ENCODE results near the gene AP5Z1.

AP5Z1 gene

GRCh38 chr7:4730971-4731370 is 44.5 kb upstream of the AP5Z1 start:
- H3K4me1 ChIP-seq (ENCODE audit: insufficient read depth, low read length), result peaks cover 38% of the 10 kb centered on the region
- H3K9me3 ChIP-seq (ENCODE audit: insufficient read depth, low read length, severe bottlenecking), result no peaks in the 10 kb centered on the region
- H2AFZ ChIP-seq (ENCODE audit: low read depth, low read length), result no peak overlapping the region
- peaks cover 95% of the 10 kb centered on the region for H3K79me2 ChIP-seq (ENCODE audit: insufficient read depth, low read length)
- ATAC-seq (ENCODE audit: insufficient read depth, low read depth), result no peak
- peak; percentile 18 for DNase-seq
- peaks cover 32% of the 10 kb centered on the region for H3K36me3 ChIP-seq (ENCODE audit: insufficient read depth, low read length)
- H3K4me3 ChIP-seq (ENCODE audit: low read depth in 1 of 2, low read length in 2 of 2), result no peak overlapping the region
- TF ChIP-seq EZH2 (IDR thresholded peaks at IDR 0.05; ENCODE audit: borderline replicate concordance, low read depth, low read length, severe bottlenecking), result no peak
- no peak for TF ChIP-seq CTCF (IDR thresholded peaks at IDR 0.05; ENCODE audit: borderline replicate concordance, extremely low read depth, low read length, poor library complexity, severe bottlenecking)
- H3K9ac ChIP-seq (ENCODE audit: low read depth, low read length), result no peak overlapping the region
- peaks cover 81% of the 10 kb centered on the region for H4K20me1 ChIP-seq (ENCODE audit: insufficient read depth, low read length)
- H3K27me3 ChIP-seq (ENCODE audit: insufficient read depth, low read length, poor library complexity), result no peaks in the 10 kb centered on the region
- no peak overlapping the region; the same call in 1 of the 2 replicates for H3K27ac ChIP-seq (ENCODE audit: low read length)
- no peak overlapping the region for H3K4me2 ChIP-seq (ENCODE audit: insufficient read depth, low read length)

DNA sequence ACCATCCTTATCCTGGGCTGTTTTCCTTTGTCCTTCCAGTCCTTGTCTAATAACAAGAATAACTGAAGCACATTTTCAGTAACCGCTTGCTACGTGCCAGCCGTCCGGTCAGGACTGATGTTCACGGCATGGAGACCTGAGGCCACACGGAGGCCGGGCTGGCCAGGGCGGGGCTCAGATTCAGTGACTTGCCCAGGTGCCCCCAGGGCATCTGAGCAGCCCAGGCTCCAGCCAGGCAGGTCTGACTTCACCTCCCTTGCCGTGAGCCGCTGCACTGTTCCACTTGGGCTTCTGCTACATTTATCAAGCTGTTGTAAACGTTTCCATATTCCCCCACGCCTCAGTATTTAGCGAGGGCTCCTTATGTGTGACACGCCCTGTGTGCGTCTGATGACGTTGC is 43.6 kb upstream of the AP5Z1 start:
- Histone ChIP-seq H3K4me3 (ENCODE audit: low read depth in 1 of 2, low read length in 2 of 2) (no peak overlapping the region), H3K27ac (ENCODE audit: low read length) (no peak overlapping the region), H3K36me3 (ENCODE audit: insufficient read depth, low read length) (peaks cover 36% of the 10 kb centered on the region), H4K20me1 (ENCODE audit: insufficient read depth, low read length) (peaks cover 82% of the 10 kb centered on the region), H2AFZ (ENCODE audit: low read depth, low read length) (no peak overlapping the region), H3K4me2 (ENCODE audit: insufficient read depth, low read length) (no peak overlapping the region), H3K4me1 (ENCODE audit: insufficient read depth, low read length) (peaks cover 38% of the 10 kb centered on the region), H3K27me3 (ENCODE audit: insufficient read depth, low read length, poor library complexity) (no peaks in the 10 kb centered on the region), H3K79me2 (ENCODE audit: insufficient read depth, low read length) (peaks cover 95% of the 10 kb centered on the region), H3K9ac (ENCODE audit: low read depth, low read length) (no peak overlapping the region), H3K9me3 (ENCODE audit: insufficient read depth, low read length, severe bottlenecking) (no peaks in the 10 kb centered on the region)
- DNase-seq, result no peak
- ATAC-seq (ENCODE audit: insufficient read depth, low read depth), result no peak
- TF ChIP-seq EZH2 (IDR thresholded peaks at IDR 0.05; ENCODE audit: borderline replicate concordance, low read depth, low read length, severe bottlenecking), result no peak
- TF ChIP-seq CTCF (IDR thresholded peaks at IDR 0.05; ENCODE audit: borderline replicate concordance, extremely low read depth, low read length, poor library complexity, severe bottlenecking), result no peak

GRCh38 chr7:4733936-4734528 is 41.4 kb upstream of the AP5Z1 start:
- H3K79me2 ChIP-seq (ENCODE audit: insufficient read depth, low read length), result peaks cover 92% of the 10 kb centered on the region
- H3K4me2 ChIP-seq (ENCODE audit: insufficient read depth, low read length), result peak overlapping the region; percentile 10
- no peak overlapping the region for H2AFZ ChIP-seq (ENCODE audit: low read depth, low read length)
- peak overlapping the region; percentile 34 for H3K9ac ChIP-seq (ENCODE audit: low read depth, low read length)
- ATAC-seq (ENCODE audit: insufficient read depth, low read depth), result peak; percentile 95
- H3K4me3 ChIP-seq (ENCODE audit: low read depth in 1 of 2, low read length in 2 of 2), result no peak overlapping the region
- DNase-seq, result peak; percentile 85
- TF ChIP-seq CTCF (IDR thresholded peaks at IDR 0.05; ENCODE audit: borderline replicate concordance, extremely low read depth, low read length, poor library complexity, severe bottlenecking) (no peak), EZH2 (IDR thresholded peaks at IDR 0.05; ENCODE audit: borderline replicate concordance, low read depth, low read length, severe bottlenecking) (no peak)
- peaks cover 31% of the 10 kb centered on the region for H3K36me3 ChIP-seq (ENCODE audit: insufficient read depth, low read length)
- no peaks in the 10 kb centered on the region for H3K27me3 ChIP-seq (ENCODE audit: insufficient read depth, low read length, poor library complexity)
- peaks cover 80% of the 10 kb centered on the region for H4K20me1 ChIP-seq (ENCODE audit: insufficient read depth, low read length)
- peaks cover 42% of the 10 kb centered on the region for H3K4me1 ChIP-seq (ENCODE audit: insufficient read depth, low read length)
- peak overlapping the region; percentile 51 for H3K27ac ChIP-seq (ENCODE audit: low read length)
- no peaks in the 10 kb centered on the region for H3K9me3 ChIP-seq (ENCODE audit: insufficient read depth, low read length, severe bottlenecking)

All from DND-41 (cell line).